Right lobe of liver (tissue), 6 donors: ENCODE results near the gene CREB3L2. TPM values are rescaled to one million over a fixed set of nuclear protein-coding genes. Genes with fewer than 3 reads are reported as not detected.
A peak's percentile ranks its signal among the peaks of the same experiment; 100 is the strongest.

Source experiments
- ATAC-seq, 4 donors: fragments of 200-7000 bp; cut with Tn5 transposase; one replicate each; pipeline ENCODE4 v1.9.1; 2020; ENCODE audit warnings: mild to moderate bottlenecking in 4 of 4, moderate library complexity in 4 of 4
- DNase-seq, 3 donors: peaks; one replicate each; pipeline ENCODE4 v3.0.0-alpha.2; 2020
- H3K27ac ChIP-seq, 3 donors: fragments of 200-600 bp; one replicate each; pipeline ENCODE4 v1.8.0; 2022
- H3K27me3 ChIP-seq, 2 donors: fragments of 200-600 bp; one replicate each; pipeline ENCODE4 v1.8.0; 2022
- H3K36me3 ChIP-seq, 4 donors: fragments of 200-600 bp; sonication (generic) in 1 of 4; one replicate each; pipeline versions ENCODE4 v1.5.1 to v1.8.0; 2017 to 2022; ENCODE audit warnings: control low read depth in 1 of 4
- H3K4me1 ChIP-seq, 4 donors: fragments of 200-600 bp; sonication (generic) in 1 of 4; one replicate each; pipeline versions ENCODE4 v1.5.1 to v1.8.0; 2017 to 2022; ENCODE audit warnings: control low read depth in 1 of 4
- H3K4me3 ChIP-seq, 3 donors: fragments of 200-600 bp; one replicate each; pipeline ENCODE4 v1.8.0; 2022
- H3K9me3 ChIP-seq, 4 donors: fragments of 200-600 bp; sonication (generic) in 1 of 4; one replicate each; pipeline versions ENCODE4 v1.5.1 to v1.8.0; 2017 to 2022; ENCODE audit warnings: control low read depth in 1 of 4
- CTCF ChIP-seq, 4 donors: fragments of 200-600 bp in 3 of 4; fragments of 450-650 bp in 1 of 4; IDR thresholded peaks; one replicate each; pipeline versions ENCODE4 v1.5.1 to v1.8.0; 2016 to 2022; ENCODE audit warnings: antibody characterized with exemption in 4 of 4, mild to moderate bottlenecking in 2 of 4
- POLR2A ChIP-seq: fragments of 450-650 bp; IDR thresholded peaks from one replicate; pipeline ENCODE4 v1.6.1; 2017; ENCODE audit warnings: antibody characterized with exemption, mild to moderate bottlenecking
- WGBS: methylation state at CpG from one replicate; pipeline ENCODE4 v1.1.6; 2018; ENCODE audit warnings: low coverage, low lambda C conversion rate; ENCODE audit not compliant: insufficient coverage; ENCODE audit errors: missing lambda C conversion rate; 5-methylcytosine and 5-hydroxymethylcytosine counted together
- intact Hi-C, 2 donors: fragments of 100-400 bp; cut with DNase I; formaldehyde crosslinking; loops; one replicate each; pipeline versions ENCODE4 v1.11.2 to v1.14.1; 2022
- total RNA-seq, 6 experiments: library from RNA; depleted of rRNA in 2 of 6; stranded (reverse); fragments of >200 nt in 2 of 6; fragmentation: NEBNext Ultra II Directional in 3 of 6; extraction: Animal tissue kit (Norgen Biotek cat#: 25700) in 3 of 6; gene quantifications; one replicate each; pipeline versions ENCODE4 v1.1.0 to v1.2.4, GENCODE V29; 2016 to 2023
- donor health status: DM: no; HTN: yes; CAD: no.
- donor health status: DM: no; HTN: no; CAD: no.
- donor health status: DM: no; HTN: no; CAD: no.
- donor health status: DM: no; HTN: yes; CAD: no.
- donor health status: DM: no; HTN: yes; CAD: no.

CREB3L2 gene
- total RNA-seq, 6 experiments from 2014 or later = 11.5 to 29.9 (median 18.2) TPM

- no peak overlapping the region for H3K4me3 ChIP-seq
- no peak for ATAC-seq
- H3K27ac ChIP-seq = no peak overlapping the region
- no peak for DNase-seq
- peaks cover 0 to 4% of the 10 kb centered on the region in 2 donors for H3K27me3 ChIP-seq
- H3K9me3 ChIP-seq = no peaks in the 10 kb centered on the region
- H3K4me1 ChIP-seq = peaks cover 0 to 4% (median 0%) of the 10 kb centered on the region in 4 donors
- no peak for TF ChIP-seq POLR2A
- no peak for TF ChIP-seq CTCF (IDR thresholded peaks at IDR 0.05)
- intact Hi-C loops = no loop called here
- H3K36me3 ChIP-seq = no peaks in the 10 kb centered on the region
These were observed 149.8 kb downstream of the CREB3L2 start for GRCh38 chr7:137852108-137852507.

GRCh38 chr7:137850972-137851945, 150.6 kb downstream of the CREB3L2 start:
- Histone ChIP-seq H3K36me3 (no peaks in the 10 kb centered on the region), H3K27me3 (peaks cover 0 to 8% of the 10 kb centered on the region in 2 donors), H3K27ac (no peak overlapping the region), H3K9me3 (no peaks in the 10 kb centered on the region), H3K4me1 (peaks cover 0 to 8% (median 0%) of the 10 kb centered on the region in 4 donors), H3K4me3 (no peak overlapping the region)
- no peak for TF ChIP-seq CTCF (IDR thresholded peaks at IDR 0.05)
- no peak for TF ChIP-seq POLR2A
- intact Hi-C loops = no loop called here
- no peak for DNase-seq
- no peak for ATAC-seq
- WGBS = 87% methylated on average over 6 of the region's 6 CpGs

GRCh38 chr7:137850571-137850970, 151.3 kb downstream of the CREB3L2 start:
- Histone ChIP-seq H3K27me3 (peaks cover 0 to 12% of the 10 kb centered on the region in 2 donors), H3K27ac (no peak overlapping the region), H3K4me3 (no peak overlapping the region), H3K4me1 (peaks cover 0 to 8% (median 0%) of the 10 kb centered on the region in 4 donors), H3K36me3 (no peaks in the 10 kb centered on the region), H3K9me3 (no peaks in the 10 kb centered on the region)
- DNase-seq = no peak
- 82% methylated on average over 2 of the region's 2 CpGs for WGBS
- TF ChIP-seq POLR2A = no peak
- TF ChIP-seq CTCF (IDR thresholded peaks at IDR 0.05) = no peak
- ATAC-seq = no peak
- intact Hi-C loops = no loop called here

GRCh38 chr7:137848095-137848494, 153.8 kb downstream of the CREB3L2 start:
- no peak for TF ChIP-seq POLR2A
- TF ChIP-seq CTCF (IDR thresholded peaks at IDR 0.05) = no peak

More at GRCh38 chr7:137848095-137848494, 153.8 kb downstream of the CREB3L2 start:
- DNase-seq (no peak), ATAC-seq (peak in 1 of 4 donors; percentile 10)
- Histone ChIP-seq H3K9me3 (no peaks in the 10 kb centered on the region), H3K27me3 (peaks cover 0 to 13% of the 10 kb centered on the region in 2 donors), H3K4me1 (peaks cover 0 to 8% (median 0%) of the 10 kb centered on the region in 4 donors), H3K36me3 (no peaks in the 10 kb centered on the region), H3K27ac (no peak overlapping the region), H3K4me3 (no peak overlapping the region)
- intact Hi-C loops = no loop called here
- 40% methylated on average over 7 of the region's 8 CpGs for WGBS
